ENCODE data around the gene KIF4B.

Gene KIF4B

DNA sequence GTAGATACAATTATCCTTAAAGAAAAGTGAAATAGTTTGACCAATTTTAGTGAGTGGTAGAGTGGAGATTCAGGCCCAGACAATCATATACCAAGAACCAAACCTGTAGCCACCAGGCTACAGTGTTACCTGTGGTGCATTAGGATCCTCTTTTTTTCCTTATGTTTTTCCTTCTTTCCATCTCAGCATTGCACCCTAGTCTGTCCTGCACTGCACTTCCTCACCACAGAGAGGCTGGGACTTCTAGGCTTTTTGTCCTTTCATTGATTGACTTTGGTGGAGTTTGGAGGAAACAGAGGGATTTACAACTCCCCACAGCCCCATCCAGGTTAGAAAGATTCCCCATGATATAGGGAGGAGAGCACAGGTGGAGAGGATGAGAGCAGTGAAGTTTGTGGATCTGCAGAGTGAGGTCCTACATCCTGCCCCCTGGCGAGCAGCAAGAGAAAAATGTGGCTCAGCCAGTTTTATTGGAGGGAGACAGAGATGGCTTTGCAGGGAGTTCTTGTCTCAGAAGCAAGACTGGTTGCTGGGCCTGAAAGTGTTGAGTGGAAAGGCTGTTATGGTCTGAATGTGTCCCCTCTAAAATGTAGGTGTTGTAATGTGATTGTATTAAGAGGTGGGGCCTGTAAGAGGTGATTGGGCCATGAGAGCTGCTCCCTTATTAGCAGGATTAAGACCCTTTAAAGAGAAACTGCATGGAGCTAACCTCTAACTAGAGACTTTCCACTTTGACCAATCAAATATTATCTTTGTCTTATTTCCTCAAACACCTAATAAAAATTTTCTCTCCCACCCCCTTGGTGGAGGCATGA lies 36.2 kb downstream of the KIF4B start:
- TF ChIP-seq EZH2 (IDR thresholded peaks at IDR 0.05; ENCODE audit: borderline replicate concordance, low read length): no peak
- TF ChIP-seq, protein P1, sequence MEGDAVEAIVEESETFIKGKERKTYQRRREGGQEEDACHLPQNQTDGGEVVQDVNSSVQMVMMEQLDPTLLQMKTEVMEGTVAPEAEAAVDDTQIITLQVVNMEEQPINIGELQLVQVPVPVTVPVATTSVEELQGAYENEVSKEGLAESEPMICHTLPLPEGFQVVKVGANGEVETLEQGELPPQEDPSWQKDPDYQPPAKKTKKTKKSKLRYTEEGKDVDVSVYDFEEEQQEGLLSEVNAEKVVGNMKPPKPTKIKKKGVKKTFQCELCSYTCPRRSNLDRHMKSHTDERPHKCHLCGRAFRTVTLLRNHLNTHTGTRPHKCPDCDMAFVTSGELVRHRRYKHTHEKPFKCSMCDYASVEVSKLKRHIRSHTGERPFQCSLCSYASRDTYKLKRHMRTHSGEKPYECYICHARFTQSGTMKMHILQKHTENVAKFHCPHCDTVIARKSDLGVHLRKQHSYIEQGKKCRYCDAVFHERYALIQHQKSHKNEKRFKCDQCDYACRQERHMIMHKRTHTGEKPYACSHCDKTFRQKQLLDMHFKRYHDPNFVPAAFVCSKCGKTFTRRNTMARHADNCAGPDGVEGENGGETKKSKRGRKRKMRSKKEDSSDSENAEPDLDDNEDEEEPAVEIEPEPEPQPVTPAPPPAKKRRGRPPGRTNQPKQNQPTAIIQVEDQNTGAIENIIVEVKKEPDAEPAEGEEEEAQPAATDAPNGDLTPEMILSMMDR (IDR thresholded peaks at IDR 0.05; ENCODE audit: low read length): peak; percentile 53
- Histone ChIP-seq H3K79me2 (ENCODE audit: insufficient read depth, low read length) (no peaks in the 10 kb centered on the region), H3F3A (ENCODE audit: insufficient read depth, low read length) (no peaks in the 10 kb centered on the region), H3K4me2 (ENCODE audit: low read length) (no peak overlapping the region), H3K36me3 (ENCODE audit: insufficient read depth, low read length) (no peaks in the 10 kb centered on the region), H3K27ac (ENCODE audit: low read depth, low read length, poor library complexity, severe bottlenecking) (no peak overlapping the region), H3K27me3 (ENCODE audit: insufficient read depth, low read length) (no peaks in the 10 kb centered on the region), H3K4me3 (ENCODE audit: low read depth, low read length, poor library complexity, severe bottlenecking) (no peak overlapping the region), H4K20me1 (ENCODE audit: insufficient read depth, low read length) (no peaks in the 10 kb centered on the region), H3K9me3 (ENCODE audit: low read length) (no peaks in the 10 kb centered on the region), H3K9ac (ENCODE audit: low read length) (no peak overlapping the region), H3K4me1 (ENCODE audit: insufficient read depth, low read length, severe bottlenecking) (no peaks in the 10 kb centered on the region), H2AFZ (ENCODE audit: low read length) (no peak overlapping the region), H3K9me2 (ENCODE audit: low read depth, low read length) (no peaks in the 10 kb centered on the region)

DNA sequence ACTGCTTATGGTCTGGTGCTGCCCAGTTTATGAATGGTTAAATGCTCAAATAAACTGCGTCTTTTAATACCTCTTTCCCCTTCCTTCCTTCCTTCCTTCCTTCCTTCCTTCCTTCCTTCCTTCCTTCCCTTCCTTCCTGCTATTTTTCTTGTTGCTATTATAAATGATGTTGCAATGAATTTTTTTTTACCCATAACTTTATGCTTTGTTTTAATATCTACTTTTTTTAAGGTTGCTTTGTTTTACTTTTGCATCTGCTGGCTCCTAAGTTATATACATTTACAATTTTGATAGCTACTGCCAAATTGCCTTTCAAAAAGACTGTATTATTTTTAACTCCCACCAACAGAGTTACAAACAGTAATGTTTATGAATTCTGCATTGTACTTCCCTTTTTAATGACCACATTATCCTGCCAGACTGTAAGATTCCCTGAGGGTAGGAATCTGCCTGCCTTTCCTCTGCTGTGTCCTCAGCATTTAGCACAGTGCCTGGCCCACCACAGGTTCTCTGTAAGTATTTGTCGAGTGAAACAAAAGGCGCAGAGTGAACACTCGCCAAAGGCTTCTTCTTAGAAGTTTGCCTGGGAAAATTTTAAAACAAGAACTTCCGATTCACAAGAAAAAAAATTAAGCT lies 36.9 kb downstream of the KIF4B start:
- no peak overlapping the region for H3K9ac ChIP-seq (ENCODE audit: low read length)
- no peaks in the 10 kb centered on the region for H3K79me2 ChIP-seq (ENCODE audit: insufficient read depth, low read length)
- no peak overlapping the region for H3K4me2 ChIP-seq (ENCODE audit: low read length)
- no peak overlapping the region for H3K4me3 ChIP-seq (ENCODE audit: low read depth, low read length, poor library complexity, severe bottlenecking)
- H3K9me2 ChIP-seq (ENCODE audit: low read depth, low read length): no peaks in the 10 kb centered on the region
- no peaks in the 10 kb centered on the region for H4K20me1 ChIP-seq (ENCODE audit: insufficient read depth, low read length)
- TF ChIP-seq EZH2 (IDR thresholded peaks at IDR 0.05; ENCODE audit: borderline replicate concordance, low read length): no peak
- TF ChIP-seq, protein P1 (IDR thresholded peaks at IDR 0.05; ENCODE audit: low read length): no peak
- H3K27ac ChIP-seq (ENCODE audit: low read depth, low read length, poor library complexity, severe bottlenecking): no peak overlapping the region
- no peaks in the 10 kb centered on the region for H3K9me3 ChIP-seq (ENCODE audit: low read length)
- no peaks in the 10 kb centered on the region for H3K27me3 ChIP-seq (ENCODE audit: insufficient read depth, low read length)
- H3F3A ChIP-seq (ENCODE audit: insufficient read depth, low read length): no peaks in the 10 kb centered on the region
- H2AFZ ChIP-seq (ENCODE audit: low read length): no peak overlapping the region
- no peaks in the 10 kb centered on the region for H3K36me3 ChIP-seq (ENCODE audit: insufficient read depth, low read length)
- H3K4me1 ChIP-seq (ENCODE audit: insufficient read depth, low read length, severe bottlenecking): no peaks in the 10 kb centered on the region

DNA sequence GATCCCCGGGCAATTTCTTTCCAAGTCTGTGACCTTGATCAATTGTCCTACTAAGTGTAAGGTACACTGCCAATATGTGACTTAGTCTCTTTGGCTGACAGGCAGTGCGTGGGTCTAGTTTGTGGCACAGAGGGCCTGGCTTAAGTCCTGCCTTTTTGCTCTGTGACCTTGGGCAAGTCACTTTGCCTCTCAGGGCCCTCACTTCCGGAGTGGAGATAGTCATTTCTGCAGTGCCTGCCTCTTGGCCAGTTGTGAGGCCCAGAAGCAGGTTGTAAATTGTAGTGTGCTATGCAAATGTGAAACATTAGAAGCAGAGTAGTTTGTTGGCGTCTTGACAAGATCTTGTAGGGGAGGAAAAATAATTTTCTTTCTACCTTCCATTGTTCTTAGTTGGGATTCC lies 39.0 kb downstream of the KIF4B start:
- Histone ChIP-seq H3K27me3 (ENCODE audit: insufficient read depth, low read length) (no peaks in the 10 kb centered on the region), H3K9ac (ENCODE audit: low read length) (no peak overlapping the region), H3K4me2 (ENCODE audit: low read length) (no peak overlapping the region), H3K79me2 (ENCODE audit: insufficient read depth, low read length) (no peaks in the 10 kb centered on the region), H3K9me2 (ENCODE audit: low read depth, low read length) (no peaks in the 10 kb centered on the region), H3F3A (ENCODE audit: insufficient read depth, low read length) (no peaks in the 10 kb centered on the region), H3K27ac (ENCODE audit: low read depth, low read length, poor library complexity, severe bottlenecking) (no peak overlapping the region), H3K4me1 (ENCODE audit: insufficient read depth, low read length, severe bottlenecking) (no peaks in the 10 kb centered on the region), H3K9me3 (ENCODE audit: low read length) (no peaks in the 10 kb centered on the region), H2AFZ (ENCODE audit: low read length) (no peak overlapping the region), H3K36me3 (ENCODE audit: insufficient read depth, low read length) (no peaks in the 10 kb centered on the region), H4K20me1 (ENCODE audit: insufficient read depth, low read length) (no peaks in the 10 kb centered on the region), H3K4me3 (ENCODE audit: low read depth, low read length, poor library complexity, severe bottlenecking) (no peak overlapping the region)
- TF ChIP-seq, protein P1 (IDR thresholded peaks at IDR 0.05; ENCODE audit: low read length): no peak
- TF ChIP-seq EZH2 (IDR thresholded peaks at IDR 0.05; ENCODE audit: borderline replicate concordance, low read length): no peak
